DND-41 (cell line): ENCODE results near the gene KRT72.

ENCODE experiments used
- CTCF ChIP-seq: IDR thresholded peaks from 2 replicates; pipeline ENCODE4 v1.5.1; 2012; ENCODE audit warnings: borderline replicate concordance, low read length, moderate library complexity, mild to moderate bottlenecking; ENCODE audit not compliant: poor library complexity, severe bottlenecking; ENCODE audit errors: extremely low read depth
- EZH2 ChIP-seq: IDR thresholded peaks from 3 replicates; pipeline ENCODE4 v1.6.1; 2012; ENCODE audit warnings: borderline replicate concordance, low read depth, mild to moderate bottlenecking, moderate library complexity, low read length, inconsistent platforms; ENCODE audit not compliant: severe bottlenecking

- TF ChIP-seq EZH2: no peak
- TF ChIP-seq CTCF: peak; percentile 74
Observed at GRCh38 chr12:52582971-52583456, 18.2 kb downstream of the KRT72 start.
